Transverse colon (tissue), 4 donors: ENCODE results near the gene UBE2V1.
A peak's percentile ranks its signal among the peaks of the same experiment; 100 is the strongest.

Experiments used
- EP300 ChIP-seq: sonication (generic); formaldehyde crosslinking; IDR thresholded peaks from one replicate; pipeline ENCODE4 v1.6.1; 2017; ENCODE audit warnings: antibody characterized with exemption, low read depth
- POLR2A ChIP-seq: fragments of 450-650 bp; IDR thresholded peaks from one replicate; pipeline ENCODE4 v1.6.1; 2016; ENCODE audit warnings: antibody characterized with exemption, mild to moderate bottlenecking, moderate library complexity
- POLR2AphosphoS5 ChIP-seq, 3 donors: sonication (generic); formaldehyde crosslinking; IDR thresholded peaks; one replicate each; pipeline ENCODE4 v1.6.1; 2016; ENCODE audit warnings: antibody characterized with exemption in 3 of 3
- TF ChIP-seq, protein P1 (sequence below), 5 experiments: fragments of 200-600 bp in 3 of 5; fragments of 450-650 bp in 2 of 5; sonication (generic) in 3 of 5; IDR thresholded peaks; 1 replicate in 2 of 5; 2 replicates in 3 of 5; pipeline ENCODE4 v1.5.1; 2016 to 2017; ENCODE audit warnings: antibody characterized with exemption in 5 of 5, inconsistent platforms in 3 of 5, mild to moderate bottlenecking in 2 of 5, moderate library complexity in 1 of 5

DNA sequence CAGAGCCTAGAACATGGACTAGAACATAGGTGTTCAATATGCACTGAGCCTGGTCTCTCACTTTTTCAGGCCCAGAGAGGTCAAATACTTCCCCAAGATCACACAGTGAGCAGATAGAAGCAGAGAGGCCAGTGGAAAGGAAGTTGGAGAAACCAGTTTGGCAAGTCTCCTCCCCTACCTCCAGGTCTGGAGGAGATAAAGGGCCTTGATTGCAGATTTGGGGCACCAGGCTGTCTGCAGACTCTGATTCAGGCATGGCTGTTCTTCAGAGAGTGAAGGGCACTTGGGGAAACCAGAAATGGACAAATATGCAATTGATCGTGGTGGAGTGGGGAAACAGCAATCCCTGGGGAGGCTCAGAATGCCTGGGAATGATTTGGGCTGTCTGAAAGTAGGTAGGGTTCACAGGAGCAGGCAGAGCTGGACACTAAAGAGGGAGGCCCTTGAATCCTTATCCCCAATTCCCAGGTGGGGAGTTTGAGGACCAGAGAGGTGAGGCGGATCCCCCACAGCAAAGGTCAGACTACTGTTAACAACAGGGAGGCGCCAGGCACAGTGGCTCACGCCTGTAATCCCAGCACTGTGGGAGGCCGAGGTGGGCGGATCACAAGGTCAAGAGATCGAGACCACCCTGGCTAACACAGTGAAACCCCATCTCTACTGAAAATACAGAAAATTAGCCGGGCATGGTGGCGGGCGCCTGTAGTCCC is 38.2 kb upstream of the UBE2V1 start:
- TF ChIP-seq, protein P1, sequence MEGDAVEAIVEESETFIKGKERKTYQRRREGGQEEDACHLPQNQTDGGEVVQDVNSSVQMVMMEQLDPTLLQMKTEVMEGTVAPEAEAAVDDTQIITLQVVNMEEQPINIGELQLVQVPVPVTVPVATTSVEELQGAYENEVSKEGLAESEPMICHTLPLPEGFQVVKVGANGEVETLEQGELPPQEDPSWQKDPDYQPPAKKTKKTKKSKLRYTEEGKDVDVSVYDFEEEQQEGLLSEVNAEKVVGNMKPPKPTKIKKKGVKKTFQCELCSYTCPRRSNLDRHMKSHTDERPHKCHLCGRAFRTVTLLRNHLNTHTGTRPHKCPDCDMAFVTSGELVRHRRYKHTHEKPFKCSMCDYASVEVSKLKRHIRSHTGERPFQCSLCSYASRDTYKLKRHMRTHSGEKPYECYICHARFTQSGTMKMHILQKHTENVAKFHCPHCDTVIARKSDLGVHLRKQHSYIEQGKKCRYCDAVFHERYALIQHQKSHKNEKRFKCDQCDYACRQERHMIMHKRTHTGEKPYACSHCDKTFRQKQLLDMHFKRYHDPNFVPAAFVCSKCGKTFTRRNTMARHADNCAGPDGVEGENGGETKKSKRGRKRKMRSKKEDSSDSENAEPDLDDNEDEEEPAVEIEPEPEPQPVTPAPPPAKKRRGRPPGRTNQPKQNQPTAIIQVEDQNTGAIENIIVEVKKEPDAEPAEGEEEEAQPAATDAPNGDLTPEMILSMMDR (IDR thresholded peaks at IDR 0.05): no peak
- TF ChIP-seq POLR2AphosphoS5 (IDR thresholded peaks at IDR 0.05): peak in 2 of 3 donors; percentile 17 to 59
- no peak for TF ChIP-seq POLR2A
- no peak for TF ChIP-seq EP300
